DND-41 (cell line): ENCODE data around the gene CHD6.

Source experiments
- EZH2 ChIP-seq: IDR thresholded peaks from 3 replicates; pipeline ENCODE4 v1.6.1; 2012; ENCODE audit warnings: borderline replicate concordance, low read depth, mild to moderate bottlenecking, moderate library complexity, low read length, inconsistent platforms; ENCODE audit not compliant: severe bottlenecking
- TF ChIP-seq, protein P1 (sequence below): IDR thresholded peaks from 2 replicates; pipeline ENCODE4 v1.5.1; 2012; ENCODE audit warnings: borderline replicate concordance, low read length, moderate library complexity, mild to moderate bottlenecking; ENCODE audit not compliant: poor library complexity, severe bottlenecking; ENCODE audit errors: extremely low read depth

DNA sequence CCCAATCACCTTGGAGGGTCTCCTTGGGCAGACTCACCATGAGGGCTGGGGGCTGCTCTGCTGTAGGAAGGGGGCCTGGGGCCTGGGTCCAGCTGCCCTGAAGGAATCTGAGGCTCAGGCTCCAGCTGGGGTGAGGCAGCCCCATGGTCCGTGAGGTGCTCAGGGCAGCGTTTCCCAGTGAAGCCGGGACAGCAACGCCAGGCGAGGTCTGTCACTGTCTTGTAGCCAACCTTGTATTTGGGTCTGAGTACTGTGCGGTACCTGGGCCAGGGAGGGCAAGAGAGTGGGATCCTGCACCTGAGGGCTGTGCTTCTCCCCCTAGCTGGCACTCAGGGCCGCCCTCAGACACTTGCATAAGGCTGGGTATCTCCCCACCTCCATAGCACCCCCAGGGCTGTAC, 254.6 kb downstream of the CHD6 start:
- TF ChIP-seq, protein P1, sequence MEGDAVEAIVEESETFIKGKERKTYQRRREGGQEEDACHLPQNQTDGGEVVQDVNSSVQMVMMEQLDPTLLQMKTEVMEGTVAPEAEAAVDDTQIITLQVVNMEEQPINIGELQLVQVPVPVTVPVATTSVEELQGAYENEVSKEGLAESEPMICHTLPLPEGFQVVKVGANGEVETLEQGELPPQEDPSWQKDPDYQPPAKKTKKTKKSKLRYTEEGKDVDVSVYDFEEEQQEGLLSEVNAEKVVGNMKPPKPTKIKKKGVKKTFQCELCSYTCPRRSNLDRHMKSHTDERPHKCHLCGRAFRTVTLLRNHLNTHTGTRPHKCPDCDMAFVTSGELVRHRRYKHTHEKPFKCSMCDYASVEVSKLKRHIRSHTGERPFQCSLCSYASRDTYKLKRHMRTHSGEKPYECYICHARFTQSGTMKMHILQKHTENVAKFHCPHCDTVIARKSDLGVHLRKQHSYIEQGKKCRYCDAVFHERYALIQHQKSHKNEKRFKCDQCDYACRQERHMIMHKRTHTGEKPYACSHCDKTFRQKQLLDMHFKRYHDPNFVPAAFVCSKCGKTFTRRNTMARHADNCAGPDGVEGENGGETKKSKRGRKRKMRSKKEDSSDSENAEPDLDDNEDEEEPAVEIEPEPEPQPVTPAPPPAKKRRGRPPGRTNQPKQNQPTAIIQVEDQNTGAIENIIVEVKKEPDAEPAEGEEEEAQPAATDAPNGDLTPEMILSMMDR, result no peak
- TF ChIP-seq EZH2, result no peak
